GM18526 (cell line): Measurements from ENCODE around the gene C16orf96.

Source experiments
- POLR2A ChIP-seq: IDR thresholded peaks from 3 replicates; pipeline ENCODE4 v1.6.1; 2011; ENCODE audit not compliant: insufficient read length; ENCODE audit errors: extremely low read depth

C16orf96 gene

DNA sequence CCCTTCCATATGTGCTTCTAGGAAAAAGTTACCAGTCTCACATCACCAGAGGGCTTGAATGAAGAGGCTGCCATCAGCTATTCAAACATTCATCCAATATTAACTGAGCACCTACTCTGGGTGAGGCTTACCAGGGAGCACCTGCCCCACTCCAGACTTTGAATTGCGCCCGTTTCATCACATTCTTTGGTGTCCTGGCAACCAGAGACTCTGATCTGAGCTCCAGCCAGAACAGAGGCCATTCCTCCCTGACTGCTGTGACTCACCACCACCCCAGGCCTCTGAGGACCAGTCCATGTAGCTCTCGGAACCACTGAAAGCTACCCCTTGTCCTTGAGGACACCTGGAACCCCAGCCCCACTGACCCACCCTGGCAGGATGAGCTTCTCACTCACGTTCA, at the start of gene C16orf96:
Gene C16orf96 (plus strand): TSS at position 229 of the 400 bp plus-strand sequence. CDS start 150 bp downstream, at position 379.
- no peak for TF ChIP-seq POLR2A

- no peak for TF ChIP-seq POLR2A
Measured at GRCh38 chr16:4506450-4506849, 49.7 kb upstream of the C16orf96 start.

GRCh38 chr16:4507588-4508345, 48.4 kb upstream of the C16orf96 start:
- no peak for TF ChIP-seq POLR2A

GRCh38 chr16:4508806-4509205, 47.3 kb upstream of the C16orf96 start:
- no peak for TF ChIP-seq POLR2A

DNA sequence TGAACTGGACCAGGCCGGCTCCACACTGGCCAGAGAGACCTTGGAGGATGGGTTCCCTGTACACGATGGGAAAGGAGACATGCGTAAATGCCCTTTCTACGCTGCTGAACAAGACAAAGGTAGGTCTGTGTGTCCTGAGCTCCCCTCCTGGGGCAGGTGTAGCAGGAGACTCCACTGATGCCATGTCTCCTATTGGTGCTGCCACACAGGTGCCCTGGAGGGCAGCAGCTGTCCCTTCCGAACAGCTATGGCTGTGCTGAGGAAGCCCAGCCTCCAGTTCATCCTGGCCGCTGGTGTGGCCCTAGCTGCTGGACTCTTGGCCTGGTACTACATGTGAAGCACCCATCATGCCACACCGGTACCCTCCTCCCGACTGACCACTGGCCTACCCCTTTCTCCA, 46.7 kb upstream of the C16orf96 start:
- TF ChIP-seq POLR2A, result no peak

- TF ChIP-seq POLR2A, result no peak
Measured at GRCh38 chr16:4510131-4510530, 46.0 kb upstream of the C16orf96 start.

DNA sequence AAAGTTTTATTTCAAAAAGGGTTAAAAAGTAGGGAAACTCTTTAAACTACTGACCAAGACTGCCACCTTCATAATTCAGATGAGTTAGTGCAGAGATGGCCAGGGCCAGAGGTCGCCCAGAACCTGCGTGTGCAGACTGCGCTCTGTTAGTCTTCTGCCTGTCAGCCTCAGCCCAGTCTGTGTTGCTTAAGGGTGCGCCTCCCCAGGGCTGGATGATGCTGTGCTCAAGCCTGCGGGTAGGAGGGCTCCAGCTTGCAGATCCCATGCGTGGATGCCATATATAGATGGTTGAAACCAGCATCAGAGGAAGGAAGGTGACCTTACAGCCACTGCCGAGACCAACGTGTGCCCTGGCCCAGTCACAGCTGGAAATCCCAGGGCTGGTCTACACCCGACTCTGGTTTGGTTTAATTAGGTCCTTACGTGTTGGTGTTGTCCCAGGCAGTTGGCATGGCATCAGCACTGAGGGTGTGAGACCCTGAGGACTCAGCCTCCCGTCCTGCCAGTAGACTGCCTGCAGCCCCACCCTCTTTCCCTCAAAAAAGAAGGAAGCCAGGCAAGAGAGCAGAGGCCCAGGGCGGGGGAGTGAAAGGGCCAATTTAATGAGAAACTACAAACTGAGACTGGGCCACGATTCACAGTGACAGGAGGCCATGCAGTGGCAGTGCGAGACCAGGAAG, 45.3 kb upstream of the C16orf96 start:
- TF ChIP-seq POLR2A, result no peak

GRCh38 chr16:4511441-4512082, 44.6 kb upstream of the C16orf96 start:
- TF ChIP-seq POLR2A, result no peak

- TF ChIP-seq POLR2A, result no peak
Measured at GRCh38 chr16:4512473-4512872, 43.7 kb upstream of the C16orf96 start.

DNA sequence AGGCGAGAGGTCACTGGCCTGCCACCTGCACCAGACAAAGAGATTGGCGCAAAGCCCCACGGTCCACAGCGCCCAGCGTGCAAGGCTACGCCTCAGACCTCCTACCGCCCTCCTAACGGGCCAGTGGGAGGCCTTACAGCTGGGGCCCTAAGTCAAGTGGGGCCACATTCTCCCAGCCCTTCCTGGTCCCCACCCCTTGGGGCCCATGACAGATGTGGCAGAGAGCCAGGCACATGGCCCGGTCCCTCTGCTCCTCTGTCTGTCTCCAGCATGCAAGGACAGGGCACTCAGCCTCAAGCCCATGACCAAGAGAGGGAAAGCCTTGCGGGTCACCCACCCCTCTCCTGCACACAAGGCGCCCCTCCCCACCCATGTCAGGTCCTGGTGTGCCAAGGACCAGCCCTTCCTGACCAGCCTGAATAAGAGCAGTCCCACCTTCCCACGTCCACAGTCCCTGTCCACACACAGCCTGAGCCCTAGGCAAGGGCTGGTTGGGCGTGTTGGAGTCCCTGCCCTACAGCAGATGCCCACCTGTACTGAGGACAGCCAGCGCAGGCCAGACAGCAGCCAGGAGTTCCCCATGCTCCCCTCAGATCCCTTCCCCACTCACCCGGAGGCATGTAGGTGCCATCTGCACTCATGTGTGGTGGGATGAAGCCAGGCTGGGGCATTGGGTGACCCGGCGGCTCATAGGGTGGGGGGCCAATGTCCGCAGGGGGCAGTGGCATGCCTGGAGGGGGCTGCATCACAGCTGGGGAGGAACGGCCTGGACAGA, 42.9 kb upstream of the C16orf96 start:
- TF ChIP-seq POLR2A, result no peak

DNA sequence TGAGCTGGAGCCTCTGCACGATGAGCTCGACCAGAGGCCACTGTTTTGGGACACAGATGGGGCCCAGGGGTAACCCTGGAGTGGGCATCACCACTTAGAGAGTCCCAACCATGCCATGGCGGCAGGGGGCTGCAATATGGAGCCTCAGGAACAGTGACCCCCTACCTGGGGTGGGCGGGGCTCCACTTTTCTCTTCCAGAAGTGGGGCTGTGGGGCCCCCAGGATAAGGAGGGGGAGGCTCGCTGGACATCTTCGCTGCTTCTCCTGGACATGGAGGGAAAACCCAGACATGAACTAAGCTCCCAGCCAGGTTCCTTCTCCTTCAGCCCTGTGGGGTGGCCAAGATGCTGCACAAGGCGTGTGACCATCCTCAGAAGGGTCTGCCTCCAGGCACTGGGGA, 42.3 kb upstream of the C16orf96 start:
- no peak for TF ChIP-seq POLR2A

DNA sequence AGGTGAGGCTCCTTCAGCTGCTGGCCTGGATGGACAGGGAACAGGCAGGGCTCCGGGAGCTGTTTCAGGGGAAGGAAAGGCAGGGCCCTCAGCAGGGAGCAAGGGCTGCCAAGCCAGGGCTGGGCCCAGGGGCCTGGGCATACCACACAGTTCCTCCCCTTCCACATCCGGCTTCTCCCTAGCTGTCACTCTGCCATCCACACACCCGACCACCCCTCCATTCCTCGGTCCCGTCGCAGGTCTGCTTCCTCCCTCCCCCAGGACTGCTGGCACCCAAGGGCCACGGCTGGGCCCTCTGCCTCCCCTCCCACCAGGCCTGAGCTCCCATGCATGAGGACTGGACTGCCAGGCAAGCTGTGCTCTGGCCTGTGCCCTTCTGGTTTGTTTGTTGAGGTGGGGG, 41.5 kb upstream of the C16orf96 start:
- no peak for TF ChIP-seq POLR2A

DNA sequence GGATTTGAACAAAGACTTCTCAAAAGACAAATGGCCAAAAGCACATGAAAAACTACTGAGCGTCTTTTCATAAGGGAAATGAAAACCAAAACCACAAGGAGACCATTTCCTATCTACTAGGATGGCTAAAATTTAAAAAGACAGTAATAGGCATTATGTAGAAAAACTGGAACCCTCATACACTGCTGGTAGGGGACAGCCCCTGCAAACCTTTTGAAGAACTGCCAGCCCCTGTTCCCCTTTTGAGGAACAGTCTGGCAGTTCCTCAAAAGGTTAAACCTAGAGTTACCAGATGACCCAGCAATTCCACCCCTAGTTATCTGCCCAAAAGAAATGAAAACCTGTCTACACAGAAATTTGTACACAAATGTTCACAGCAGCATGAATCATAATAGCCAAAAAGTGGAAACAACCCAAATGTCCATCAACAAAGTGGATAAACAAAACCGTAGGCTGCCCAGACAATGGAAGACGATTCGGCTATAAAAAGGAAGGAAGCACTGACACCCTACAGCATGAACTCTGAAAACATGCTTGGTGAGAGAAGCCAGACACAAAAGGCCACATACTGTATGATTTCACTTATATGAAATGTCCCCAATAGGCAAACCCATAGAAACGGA, 40.4 kb upstream of the C16orf96 start:
- no peak for TF ChIP-seq POLR2A

GRCh38 chr16:4517812-4518680, 38.1 kb upstream of the C16orf96 start:
- no peak for TF ChIP-seq POLR2A
